Peyer's patch (tissue), 4 donors: ENCODE data around the gene FRMPD4. TPM values are rescaled to one million over a fixed set of nuclear protein-coding genes. Genes with fewer than 3 reads are reported as not detected.

ENCODE experiments used
- DNase-seq, 3 donors: peaks; one replicate each; pipeline ENCODE4 v3.0.0-alpha.2; 2017 to 2019
- H3K27ac ChIP-seq, 4 donors: fragments of 200-600 bp; sonication (generic); one replicate each; pipeline ENCODE4 v1.5.1; 2016 to 2019
- H3K27me3 ChIP-seq, 2 donors: fragments of 200-600 bp; sonication (generic); one replicate each; pipeline ENCODE4 v1.5.1; 2019
- H3K36me3 ChIP-seq, 3 donors: fragments of 200-600 bp; sonication (generic); one replicate each; pipeline ENCODE4 v1.5.1; 2016 to 2019
- H3K4me1 ChIP-seq, 4 donors: fragments of 200-600 bp; sonication (generic); one replicate each; pipeline ENCODE4 v1.5.1; 2016 to 2019
- H3K4me3 ChIP-seq, 4 donors: fragments of 200-600 bp; sonication (generic); 1 replicate in 3 of 4; 2 replicates in 1 of 4; pipeline ENCODE4 v1.5.1; 2016 to 2019; ENCODE audit warnings: mild to moderate bottlenecking in 1 of 4
- H3K9me3 ChIP-seq, 4 donors: fragments of 200-600 bp; sonication (generic); one replicate each; pipeline ENCODE4 v1.5.1; 2016 to 2019; ENCODE audit warnings: mild to moderate bottlenecking in 1 of 4
- CTCF ChIP-seq, 6 experiments: fragments of 450-650 bp in 4 of 6; fragments of 200-600 bp in 2 of 6; sonication (generic) in 1 of 6; IDR thresholded peaks; one replicate each; pipeline ENCODE4 v1.5.1; 2017 to 2019; ENCODE audit warnings: antibody characterized with exemption in 6 of 6, mild to moderate bottlenecking in 3 of 6, moderate library complexity in 1 of 6
- POLR2A ChIP-seq, 2 donors: fragments of 450-650 bp; IDR thresholded peaks; one replicate each; pipeline ENCODE4 v1.5.1; 2017; ENCODE audit warnings: antibody characterized with exemption in 2 of 2, mild to moderate bottlenecking in 2 of 2, moderate library complexity in 2 of 2
- total RNA-seq, 4 donors: library from RNA; depleted of rRNA; stranded (reverse); fragments of >200 nt; gene quantifications; one replicate each; pipeline ENCODE4 v1.1.0, GENCODE V29; 2016

FRMPD4 gene
- total RNA-seq, 4 donors from 2014 or later: 0.19 TPM; not detected in 3

- no peak overlapping the region for H3K4me3 ChIP-seq
Observed at GRCh38 chrX:12423346-12423745, 285.1 kb downstream of the FRMPD4 start.

GRCh38 chrX:12425496-12425895 is 287.2 kb downstream of the FRMPD4 start:
- TF ChIP-seq POLR2A (IDR thresholded peaks at IDR 0.05) (no peak), CTCF (IDR thresholded peaks at IDR 0.05) (no peak)
- DNase-seq: no peak
- Histone ChIP-seq H3K4me3 (no peak overlapping the region), H3K36me3 (no peaks in the 10 kb centered on the region), H3K27me3 (no peaks in the 10 kb centered on the region), H3K4me1 (no peaks in the 10 kb centered on the region), H3K27ac (no peak overlapping the region), H3K9me3 (no peaks in the 10 kb centered on the region)

More at GRCh38 chrX:12423346-12423745, 285.1 kb downstream of the FRMPD4 start:
- Histone ChIP-seq H3K9me3 (no peaks in the 10 kb centered on the region), H3K27ac (no peak overlapping the region), H3K27me3 (no peaks in the 10 kb centered on the region), H3K4me1 (no peaks in the 10 kb centered on the region), H3K36me3 (no peaks in the 10 kb centered on the region)
- DNase-seq: no peak
- TF ChIP-seq POLR2A (IDR thresholded peaks at IDR 0.05) (no peak), CTCF (IDR thresholded peaks at IDR 0.05) (no peak)

DNA sequence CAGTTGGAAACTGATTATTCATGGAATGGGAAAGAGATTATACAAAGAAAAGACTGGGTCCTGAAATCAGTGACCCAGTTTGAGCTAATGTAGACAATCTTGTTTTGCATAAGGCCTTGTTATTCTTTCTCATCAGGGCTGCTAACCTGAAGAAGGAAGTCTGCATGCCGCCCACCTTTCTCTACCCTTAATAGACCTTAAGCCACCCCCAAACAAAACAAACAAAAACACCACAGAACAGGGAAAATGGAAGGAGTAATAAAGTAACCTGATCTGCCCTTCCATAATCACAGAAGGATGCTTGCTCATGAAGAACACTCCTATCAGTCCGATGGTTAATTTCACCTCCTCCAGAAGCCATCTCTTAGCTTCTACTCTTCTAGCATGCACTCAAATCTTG is 288.1 kb downstream of the FRMPD4 start:
- Histone ChIP-seq H3K27me3 (no peaks in the 10 kb centered on the region), H3K9me3 (no peaks in the 10 kb centered on the region)
- TF ChIP-seq POLR2A (IDR thresholded peaks at IDR 0.05) (no peak), CTCF (IDR thresholded peaks at IDR 0.05) (no peak)

DNA sequence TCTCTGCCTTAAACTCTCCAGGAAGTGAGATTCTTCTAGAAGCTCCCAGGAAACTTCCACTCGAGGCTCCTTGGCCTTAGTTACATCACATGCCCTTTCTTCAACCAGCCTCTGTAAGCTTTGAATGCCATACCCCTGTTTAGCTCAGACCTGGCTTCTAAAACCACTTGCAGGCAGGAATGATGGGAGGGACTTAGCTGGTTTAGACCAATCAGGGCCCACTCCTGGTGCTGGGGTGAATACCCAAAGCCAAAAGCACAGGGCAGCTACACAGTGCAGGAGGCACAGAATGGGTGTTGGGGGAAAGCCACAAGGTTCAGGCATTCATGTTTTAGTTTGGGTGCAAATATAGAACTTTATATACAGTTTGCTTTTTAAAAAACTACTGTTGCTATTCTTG is 296.2 kb downstream of the FRMPD4 start:
- H3K27me3 ChIP-seq: no peaks in the 10 kb centered on the region
- no peak for TF ChIP-seq CTCF (IDR thresholded peaks at IDR 0.05)
- no peak overlapping the region for H3K27ac ChIP-seq
- no peak overlapping the region for H3K4me3 ChIP-seq
- no peaks in the 10 kb centered on the region for H3K4me1 ChIP-seq
- no peak for DNase-seq
- no peaks in the 10 kb centered on the region for H3K36me3 ChIP-seq
- no peaks in the 10 kb centered on the region for H3K9me3 ChIP-seq

More for the DNA sequence above, 288.1 kb downstream of the FRMPD4 start:
- no peak overlapping the region for H3K27ac ChIP-seq
- H3K4me1 ChIP-seq: no peaks in the 10 kb centered on the region
- no peak for DNase-seq
- H3K4me3 ChIP-seq: no peak overlapping the region
- H3K36me3 ChIP-seq: no peaks in the 10 kb centered on the region

DNA sequence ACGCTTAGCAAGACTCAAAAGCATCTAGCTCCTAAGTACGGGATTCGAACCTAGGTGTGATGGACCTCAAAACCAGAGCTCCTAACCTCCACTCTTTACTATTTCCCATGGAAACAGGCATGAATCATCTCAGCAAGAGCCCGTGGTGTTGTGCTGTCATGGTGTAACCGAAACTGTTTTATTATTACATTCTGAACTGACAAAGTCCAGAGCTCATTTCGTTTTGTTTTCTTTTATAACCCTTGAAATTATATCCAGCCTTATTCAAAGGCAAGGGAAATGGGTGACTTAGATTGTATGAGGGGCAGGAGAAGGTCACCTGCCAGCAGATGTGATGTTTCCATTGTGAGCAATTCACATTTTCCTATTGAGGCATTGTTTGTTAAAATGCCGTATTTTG is 301.1 kb downstream of the FRMPD4 start:
- Histone ChIP-seq H3K27ac (no peak overlapping the region), H3K27me3 (no peaks in the 10 kb centered on the region), H3K36me3 (no peaks in the 10 kb centered on the region), H3K9me3 (no peaks in the 10 kb centered on the region), H3K4me3 (no peak overlapping the region), H3K4me1 (no peaks in the 10 kb centered on the region)
- no peak for DNase-seq
- no peak for TF ChIP-seq CTCF (IDR thresholded peaks at IDR 0.05)

DNA sequence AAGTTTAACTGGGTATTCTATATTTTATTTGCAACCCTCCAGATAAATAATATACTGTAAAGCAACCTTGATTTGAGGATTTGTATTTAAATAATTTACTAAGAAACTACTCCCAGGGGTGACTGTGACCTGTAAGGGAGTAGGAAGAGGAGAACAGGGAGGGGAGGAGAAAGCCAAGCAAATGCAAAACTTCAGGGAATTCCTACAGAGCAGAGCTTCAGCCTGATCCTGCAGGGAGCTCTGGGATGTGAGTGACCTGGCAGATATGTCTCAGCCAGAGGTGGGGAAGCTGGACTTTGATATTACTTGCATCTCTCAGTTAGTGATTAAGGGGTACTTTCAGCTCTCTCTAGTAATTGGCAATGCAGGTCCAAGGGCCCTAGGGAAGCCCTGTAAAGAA is 302.0 kb downstream of the FRMPD4 start:
- Histone ChIP-seq H3K4me1 (no peaks in the 10 kb centered on the region), H3K9me3 (no peaks in the 10 kb centered on the region), H3K36me3 (no peaks in the 10 kb centered on the region), H3K27me3 (no peaks in the 10 kb centered on the region), H3K4me3 (no peak overlapping the region), H3K27ac (no peak overlapping the region)
- no peak for TF ChIP-seq POLR2A (IDR thresholded peaks at IDR 0.05)
- TF ChIP-seq CTCF (IDR thresholded peaks at IDR 0.05): no peak
- no peak for DNase-seq
